GM12878 (cell line): ENCODE data around the gene DCPS. TPM values are rescaled to one million over a fixed set of nuclear protein-coding genes. Genes with fewer than 3 reads are reported as not detected.

ENCODE experiments used
- ATAC-seq: fragments of 200-7000 bp; cut with Tn5 transposase; 3 replicates; pipeline ENCODE4 v1.9.1; 2020; ENCODE audit warnings: mild to moderate bottlenecking, moderate library complexity
- BruUV-seq: library from RNA; stranded (reverse); fragments of 400-500 nt; replicated peaks from 2 replicates; lab custom pipeline; 2021; lab: Mats Ljungman, UMichigan
- CTCF ChIA-PET: fragments of 300-600 bp; sonication (Branson Sonifier 250); formaldehyde crosslinking; extraction: SDS; loops from one replicate; lab custom pipeline; 2021; ENCODE audit warnings: inconsistent platforms; lab: Yijun Ruan, JAX
- POLR2A ChIA-PET: fragments of 350-600 bp; formaldehyde crosslinking; extraction: SDS; loops from one replicate; lab custom pipeline; 2021; ENCODE audit warnings: inconsistent platforms; lab: Charles Lee
- RAD21 ChIA-PET: fragments of 300-600 bp; sonication (Branson Sonifier 250); formaldehyde crosslinking; loops from one replicate; lab custom pipeline; 2023; ENCODE audit warnings: antibody characterized with exemption; ENCODE audit not compliant: unreplicated experiment; lab: Charles Lee
- SMC1A ChIA-PET: fragments of 300-600 bp; sonication (Branson Sonifier 250); formaldehyde crosslinking; loops from one replicate; lab custom pipeline; 2023; ENCODE audit not compliant: unreplicated experiment, uncharacterized antibody; lab: Charles Lee
- DNase-seq: peaks from one replicate; pipeline ENCODE4 v3.0.0-alpha.2; 2011; ENCODE audit warnings: low read depth, low spot score
- FAIRE-seq: peaks from 3 replicates; lab custom pipeline; 2011; peaks lifted over from hg19 to GRCh38; lab: Jason Lieb, UNC
- H2AFZ ChIP-seq: 2 replicates; pipeline ENCODE4 v1.6.0; 2011; ENCODE audit warnings: low read depth, low read length, control low read depth; ENCODE audit not compliant: control insufficient read depth
- H3K27ac ChIP-seq: 2 replicates; pipeline ENCODE4 v1.5.1; 2011; ENCODE audit warnings: control low read depth; ENCODE audit not compliant: control insufficient read depth, insufficient read depth
- H3K27me3 ChIP-seq, 2 experiments: replicated peaks in 1 of 2; 2 replicates each; pipeline versions ENCODE4 v1.6.0 to v1.6.1; 2011; ENCODE audit warnings: low read length in 1 of 2; ENCODE audit not compliant: control insufficient read depth in 2 of 2, insufficient read depth in 2 of 2
- H3K36me3 ChIP-seq, 2 experiments: 2 replicates each; pipeline ENCODE4 v1.5.1; 2011; ENCODE audit warnings: low read length in 1 of 2; ENCODE audit not compliant: control insufficient read depth in 2 of 2, insufficient read depth in 2 of 2
- H3K4me1 ChIP-seq: 2 replicates; pipeline ENCODE4 v1.6.1; 2011; ENCODE audit warnings: mild to moderate bottlenecking, low read length, moderate library complexity, mixed read lengths; ENCODE audit not compliant: control insufficient read depth, insufficient read depth
- H3K4me2 ChIP-seq: 2 replicates; pipeline ENCODE4 v1.6.0; 2011; ENCODE audit warnings: control low read depth; ENCODE audit not compliant: control insufficient read depth, insufficient read depth
- H3K4me3 ChIP-seq: fragments of 200-600 bp; sonication (generic); 2 replicates; pipeline ENCODE4 v1.5.1; 2016
- H3K79me2 ChIP-seq: 2 replicates; pipeline ENCODE4 v1.6.0; 2011; ENCODE audit warnings: low read length; ENCODE audit not compliant: control insufficient read depth, insufficient read depth
- H3K9ac ChIP-seq: 2 replicates; pipeline ENCODE4 v1.8.0; 2011; ENCODE audit warnings: low read length, control low read depth, mixed read lengths; ENCODE audit not compliant: control insufficient read depth, insufficient read depth
- H3K9me3 ChIP-seq: replicated peaks from 3 replicates; pipeline ENCODE4 v1.5.1; 2011; ENCODE audit warnings: mild to moderate bottlenecking, low read length; ENCODE audit not compliant: control insufficient read depth, insufficient read depth
- H4K20me1 ChIP-seq: 2 replicates; pipeline ENCODE4 v1.6.0; 2011; ENCODE audit not compliant: control insufficient read depth, insufficient read depth
- CHD4 ChIP-seq: fragments of 200-600 bp; sonication (generic); IDR thresholded peaks from 2 replicates; pipeline ENCODE4 v1.6.1; 2016; ENCODE audit warnings: mild to moderate bottlenecking
- EED ChIP-seq: sonication (generic); IDR thresholded peaks from 2 replicates; pipeline ENCODE4 v1.6.1; 2016; ENCODE audit warnings: antibody characterized with exemption, low read depth
- KDM1A ChIP-seq: fragments of 200-600 bp; sonication (generic); IDR thresholded peaks from 2 replicates; pipeline ENCODE4 v1.6.1; 2016; ENCODE audit warnings: borderline replicate concordance
- MYB ChIP-seq: fragments of 150-350 bp; IDR thresholded peaks from 2 replicates; pipeline ENCODE4 v1.6.1; 2014; ENCODE audit warnings: mild to moderate bottlenecking, low read depth, low read length, borderline replicate concordance
- POLR2AphosphoS5 ChIP-seq: IDR thresholded peaks from 2 replicates; pipeline ENCODE4 v1.6.1; 2011; ENCODE audit warnings: mild to moderate bottlenecking, low read length, inconsistent platforms
- RAD21 ChIP-seq: IDR thresholded peaks from 2 replicates; pipeline ENCODE4 v1.6.1; 2011; ENCODE audit warnings: mild to moderate bottlenecking, low read depth, low read length, moderate library complexity; ENCODE audit not compliant: insufficient read depth
- SMC3 ChIP-seq: IDR thresholded peaks from 2 replicates; pipeline ENCODE4 v1.6.1; 2011; ENCODE audit warnings: low read length, improper control_type of control experiment, borderline replicate concordance
- SUPT20H ChIP-seq: IDR thresholded peaks from 2 replicates; pipeline ENCODE4 v1.6.1; 2011; ENCODE audit warnings: low read depth, mild to moderate bottlenecking, low read length, moderate library complexity, borderline replicate concordance; ENCODE audit not compliant: control insufficient read depth
- WGBS: methylation state at CpG from one replicate; pipeline ENCODE4 v1.1.6; 2016; ENCODE audit warnings: low lambda C conversion rate; ENCODE audit not compliant: insufficient replicate concordance, insufficient coverage; ENCODE audit errors: missing lambda C conversion rate; 5-methylcytosine and 5-hydroxymethylcytosine counted together
- in situ Hi-C: fragments of 300-500 bp; cut with MboI; formaldehyde crosslinking; loops from 9 replicates; pipeline ENCODE4 v1.14.3; 2018; ENCODE audit warnings: mixed read lengths
- intact Hi-C: fragments of 100-400 bp; cut with micrococcal nuclease; formaldehyde crosslinking; loops from one replicate; pipeline ENCODE4 v1.14.2; 2022; ENCODE audit not compliant: unreplicated experiment
- polyA plus RNA-seq, 11 experiments: library from polyadenylated mRNA; depleted of rRNA in 4 of 11; unstranded in 6 of 11; stranded (reverse) in 5 of 11; fragments of >200 nt; fragmentation: Nextera tagmentation in 4 of 11; fragmentation: Illumina TruSeq in 1 of 11; extraction: Ambion mirVana in 4 of 11; extraction: Trizol in 1 of 11; gene quantifications; 1 replicate in 1 of 11; 2 replicates in 10 of 11; pipeline versions ENCODE4 v1.2.1 to v1.2.3, GENCODE V29; 2011 to 2016; ENCODE audit warnings: inconsistent platforms in 2 of 11, missing spikeins in 2 of 11, low read depth in 1 of 11
- total RNA-seq, 4 experiments: library from RNA; depleted of rRNA in 3 of 4; stranded (reverse); fragments of >200 nt in 3 of 4; fragmentation: Illumina TruSeq in 1 of 4; extraction: Trizol in 1 of 4; gene quantifications; 2 replicates each; pipeline versions ENCODE4 v1.2.1 to v1.2.3, GENCODE V29; 2013 to 2021
- TF ChIP-seq, protein P1 (sequence below): IDR thresholded peaks from 2 replicates; pipeline ENCODE4 v1.6.1; 2012; ENCODE audit warnings: low read depth, low read length, improper control_type of control experiment
- TF ChIP-seq, protein P2 (sequence below), 3 experiments: IDR thresholded peaks in 2 of 3; conservative IDR thresholded peaks in 1 of 3; 2 replicates each; pipeline ENCODE4 v1.5.1; 2011; ENCODE audit warnings: low read depth in 3 of 3, low read length in 3 of 3, mild to moderate bottlenecking in 3 of 3, control low read depth in 2 of 3, moderate library complexity in 2 of 3, inconsistent platforms in 1 of 3, mixed read lengths in 1 of 3; ENCODE audit not compliant: control insufficient read depth in 2 of 3, insufficient read depth in 1 of 3; ENCODE audit errors: extremely low read depth in 1 of 3
- TF ChIP-seq, protein P3 (sequence below): fragments of 450-650 bp; IDR thresholded peaks from 2 replicates; pipeline ENCODE4 v1.6.1; 2017; ENCODE audit warnings: mild to moderate bottlenecking, moderate library complexity

The DCPS gene
- total and polyA plus RNA-seq, 10 of the 15 experiments (the other 5 are each of a cell fraction or from before 2014, with no cell fraction given) = 23.5 to 101 (median 67.4) TPM

DNA sequence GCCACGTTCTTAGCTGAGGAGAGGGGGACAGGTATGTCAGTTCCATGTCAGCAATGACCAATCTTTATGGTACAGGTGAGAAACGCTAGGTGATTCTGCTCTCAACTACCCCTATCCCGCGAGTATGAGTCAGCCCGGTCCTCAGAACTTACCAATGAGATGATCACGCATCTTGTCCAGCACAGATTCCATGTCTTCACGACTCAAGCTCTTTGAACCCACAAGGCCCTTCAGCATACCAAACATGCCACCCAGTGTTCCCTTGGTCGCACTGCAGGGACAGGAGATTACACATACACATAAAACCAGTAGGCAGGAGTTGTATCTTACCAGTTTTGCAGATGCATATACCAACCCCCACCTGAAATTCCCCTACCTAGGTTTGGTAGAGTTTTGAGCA is 38.0 kb upstream of the DCPS start:
- ChIA-PET POLR2A (no interaction called here), SMC1A (no interaction called here), CTCF (no interaction called here), RAD21 (no interaction called here)
- Histone ChIP-seq H3K9me3 (no peaks in the 10 kb centered on the region), H3K36me3 (peaks cover 29 to 60% of the 10 kb centered on the region in 2 experiments), H3K27ac (no peak overlapping the region), H2AFZ (no peak overlapping the region), H4K20me1 (no peaks in the 10 kb centered on the region; the same call in 1 of the 2 replicates), H3K4me3 (no peak overlapping the region), H3K9ac (no peak overlapping the region), H3K79me2 (peaks cover 37% of the 10 kb centered on the region), H3K27me3 (no peaks in the 10 kb centered on the region), H3K4me1 (peaks cover 3% of the 10 kb centered on the region; the same call in 1 of the 2 replicates), H3K4me2 (no peak overlapping the region)
- in situ Hi-C loops (no loop called here), intact Hi-C loops (loop anchor here (5.0 kb wide), 1 partner anchor 54 kb away; the partner anchor contains the start of genes FAM118B and RPUSD4)
- WGBS = 97% methylated on average over 8 of the region's 8 CpGs
- BruUV-seq = no TSS peak
- 0 out of 2 replicates have a peak, but pooled peaks have one; percentile 5 for TF ChIP-seq RAD21
- TF ChIP-seq, protein P1, sequence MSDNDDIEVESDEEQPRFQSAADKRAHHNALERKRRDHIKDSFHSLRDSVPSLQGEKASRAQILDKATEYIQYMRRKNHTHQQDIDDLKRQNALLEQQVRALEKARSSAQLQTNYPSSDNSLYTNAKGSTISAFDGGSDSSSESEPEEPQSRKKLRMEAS = no peak
- TF ChIP-seq CHD4 = no peak
- TF ChIP-seq SMC3 = no peak
- no peak for TF ChIP-seq SUPT20H
- 0 out of 2 replicates have a peak, but pooled peaks have one; percentile 34 for TF ChIP-seq POLR2AphosphoS5
- no peak for TF ChIP-seq KDM1A
- no peak for TF ChIP-seq MYB
- TF ChIP-seq EED = no peak
- TF ChIP-seq, protein P2, sequence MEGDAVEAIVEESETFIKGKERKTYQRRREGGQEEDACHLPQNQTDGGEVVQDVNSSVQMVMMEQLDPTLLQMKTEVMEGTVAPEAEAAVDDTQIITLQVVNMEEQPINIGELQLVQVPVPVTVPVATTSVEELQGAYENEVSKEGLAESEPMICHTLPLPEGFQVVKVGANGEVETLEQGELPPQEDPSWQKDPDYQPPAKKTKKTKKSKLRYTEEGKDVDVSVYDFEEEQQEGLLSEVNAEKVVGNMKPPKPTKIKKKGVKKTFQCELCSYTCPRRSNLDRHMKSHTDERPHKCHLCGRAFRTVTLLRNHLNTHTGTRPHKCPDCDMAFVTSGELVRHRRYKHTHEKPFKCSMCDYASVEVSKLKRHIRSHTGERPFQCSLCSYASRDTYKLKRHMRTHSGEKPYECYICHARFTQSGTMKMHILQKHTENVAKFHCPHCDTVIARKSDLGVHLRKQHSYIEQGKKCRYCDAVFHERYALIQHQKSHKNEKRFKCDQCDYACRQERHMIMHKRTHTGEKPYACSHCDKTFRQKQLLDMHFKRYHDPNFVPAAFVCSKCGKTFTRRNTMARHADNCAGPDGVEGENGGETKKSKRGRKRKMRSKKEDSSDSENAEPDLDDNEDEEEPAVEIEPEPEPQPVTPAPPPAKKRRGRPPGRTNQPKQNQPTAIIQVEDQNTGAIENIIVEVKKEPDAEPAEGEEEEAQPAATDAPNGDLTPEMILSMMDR (IDR thresholded peaks at IDR 0.05 in 2 of 3, conservative IDR thresholded peaks at IDR 0.05 in 1 of 3; ENCODE audit: control insufficient read depth in 2 of 3, extremely low read depth in 1 of 3, insufficient read depth in 1 of 3, low read depth in 3 of 3, low read length in 3 of 3) = 0 out of 6 replicates have a peak, but pooled peaks of 1 of the 3 experiments have one; percentile 1
- TF ChIP-seq, protein P3, sequence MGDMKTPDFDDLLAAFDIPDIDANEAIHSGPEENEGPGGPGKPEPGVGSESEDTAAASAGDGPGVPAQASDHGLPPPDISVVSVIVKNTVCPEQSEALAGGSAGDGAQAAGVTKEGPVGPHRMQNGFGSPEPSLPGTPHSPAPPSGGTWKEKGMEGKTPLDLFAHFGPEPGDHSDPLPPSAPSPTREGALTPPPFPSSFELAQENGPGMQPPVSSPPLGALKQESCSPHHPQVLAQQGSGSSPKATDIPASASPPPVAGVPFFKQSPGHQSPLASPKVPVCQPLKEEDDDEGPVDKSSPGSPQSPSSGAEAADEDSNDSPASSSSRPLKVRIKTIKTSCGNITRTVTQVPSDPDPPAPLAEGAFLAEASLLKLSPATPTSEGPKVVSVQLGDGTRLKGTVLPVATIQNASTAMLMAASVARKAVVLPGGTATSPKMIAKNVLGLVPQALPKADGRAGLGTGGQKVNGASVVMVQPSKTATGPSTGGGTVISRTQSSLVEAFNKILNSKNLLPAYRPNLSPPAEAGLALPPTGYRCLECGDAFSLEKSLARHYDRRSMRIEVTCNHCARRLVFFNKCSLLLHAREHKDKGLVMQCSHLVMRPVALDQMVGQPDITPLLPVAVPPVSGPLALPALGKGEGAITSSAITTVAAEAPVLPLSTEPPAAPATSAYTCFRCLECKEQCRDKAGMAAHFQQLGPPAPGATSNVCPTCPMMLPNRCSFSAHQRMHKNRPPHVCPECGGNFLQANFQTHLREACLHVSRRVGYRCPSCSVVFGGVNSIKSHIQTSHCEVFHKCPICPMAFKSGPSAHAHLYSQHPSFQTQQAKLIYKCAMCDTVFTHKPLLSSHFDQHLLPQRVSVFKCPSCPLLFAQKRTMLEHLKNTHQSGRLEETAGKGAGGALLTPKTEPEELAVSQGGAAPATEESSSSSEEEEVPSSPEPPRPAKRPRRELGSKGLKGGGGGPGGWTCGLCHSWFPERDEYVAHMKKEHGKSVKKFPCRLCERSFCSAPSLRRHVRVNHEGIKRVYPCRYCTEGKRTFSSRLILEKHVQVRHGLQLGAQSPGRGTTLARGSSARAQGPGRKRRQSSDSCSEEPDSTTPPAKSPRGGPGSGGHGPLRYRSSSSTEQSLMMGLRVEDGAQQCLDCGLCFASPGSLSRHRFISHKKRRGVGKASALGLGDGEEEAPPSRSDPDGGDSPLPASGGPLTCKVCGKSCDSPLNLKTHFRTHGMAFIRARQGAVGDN = no peak
- FAIRE-seq (no peak), ATAC-seq (no peak), DNase-seq (no peak)
